Measurements from ENCODE around the gene PPP1R13B. TPM values are rescaled to one million over a fixed set of nuclear protein-coding genes. Genes with fewer than 3 reads are reported as not detected.

The PPP1R13B gene
- total RNA-seq, 4 donors from 2014 or later = 10.7 to 48.3 (median 23.3) TPM

- 84 to 85% methylated on average over 7 to 10 of the region's 10 CpGs for WGBS, 2 donors
- DNase-seq (ENCODE audit: low spot score in 2 of 2) = no peak
- Histone ChIP-seq H3K4me1 (peaks cover 0 to 40% (median 10%) of the 10 kb centered on the region in 4 donors), H3K27me3 (no peaks in the 10 kb centered on the region), H3K36me3 (no peaks in the 10 kb centered on the region), H3K4me3 (no peak overlapping the region), H3K27ac (no peak overlapping the region), H3K9me3 (no peaks in the 10 kb centered on the region)
- TF ChIP-seq CTCF (IDR thresholded peaks at IDR 0.05) (no peak), EP300 (IDR thresholded peaks at IDR 0.05) (no peak), POLR2A (IDR thresholded peaks at IDR 0.05) (no peak)
Observed at GRCh38 chr14:103887557-103888115, 40.3 kb upstream of the PPP1R13B start.

GRCh38 chr14:103887170-103887501 is 39.8 kb upstream of the PPP1R13B start:
- Histone ChIP-seq H3K27me3 (no peaks in the 10 kb centered on the region), H3K36me3 (no peaks in the 10 kb centered on the region), H3K9me3 (no peaks in the 10 kb centered on the region), H3K4me3 (no peak overlapping the region), H3K4me1 (peaks cover 0 to 45% (median 15%) of the 10 kb centered on the region in 4 donors), H3K27ac (no peak overlapping the region)
- DNase-seq (ENCODE audit: low spot score in 2 of 2) = no peak
- 86% methylated on average over 5 to 6 of the region's 6 CpGs for WGBS, 2 donors
- no peak for TF ChIP-seq CTCF (IDR thresholded peaks at IDR 0.05)
- no peak for TF ChIP-seq EP300 (IDR thresholded peaks at IDR 0.05)
- no peak for TF ChIP-seq POLR2A (IDR thresholded peaks at IDR 0.05)

GRCh38 chr14:103886304-103887169 is 39.2 kb upstream of the PPP1R13B start:
- WGBS, 2 donors = 53 to 54% methylated on average over 27 of the region's 27 CpGs
- TF ChIP-seq EP300 (IDR thresholded peaks at IDR 0.05) = no peak
- peak in 3 of 5 experiments; percentile 11 to 25 (median 18) for TF ChIP-seq CTCF (IDR thresholded peaks at IDR 0.05)
- no peak for TF ChIP-seq POLR2A (IDR thresholded peaks at IDR 0.05)
- no peak overlapping the region for H3K27ac ChIP-seq
- DNase-seq (ENCODE audit: low spot score in 2 of 2) = no peak
- no peaks in the 10 kb centered on the region for H3K9me3 ChIP-seq
- no peak overlapping the region for H3K4me3 ChIP-seq
- no peaks in the 10 kb centered on the region for H3K36me3 ChIP-seq
- H3K4me1 ChIP-seq = peaks cover 0 to 50% (median 21%) of the 10 kb centered on the region in 4 donors
- no peaks in the 10 kb centered on the region for H3K27me3 ChIP-seq

DNA sequence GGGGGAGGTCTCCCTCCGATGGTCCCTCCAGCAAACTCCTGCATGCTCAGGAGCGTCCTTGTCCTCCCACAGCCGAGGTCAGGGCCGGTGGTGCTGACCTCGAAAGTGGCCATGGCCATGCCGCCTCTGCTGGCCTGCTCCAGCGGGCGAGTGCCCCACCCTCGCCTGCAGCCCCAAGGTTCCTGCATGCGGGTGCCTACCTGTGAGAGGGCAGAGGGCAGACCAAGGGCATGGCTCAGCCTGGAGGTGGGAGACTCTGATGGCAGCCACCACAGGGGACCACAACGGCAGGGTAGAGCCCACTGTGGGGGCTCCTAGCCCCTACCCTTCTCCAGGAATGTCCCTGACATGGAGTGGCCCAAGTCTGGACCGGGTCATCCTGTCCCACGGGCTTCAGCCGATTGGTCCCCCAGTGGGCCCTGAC is 38.1 kb upstream of the PPP1R13B start:
- H3K36me3 ChIP-seq = no peaks in the 10 kb centered on the region
- no peak for TF ChIP-seq CTCF (IDR thresholded peaks at IDR 0.05)
- TF ChIP-seq EP300 (IDR thresholded peaks at IDR 0.05) = no peak
- no peak for TF ChIP-seq POLR2A (IDR thresholded peaks at IDR 0.05)
- no peak overlapping the region for H3K4me3 ChIP-seq
- 75 to 78% methylated on average over 8 to 10 of the region's 14 CpGs for WGBS, 2 donors
- no peak overlapping the region for H3K27ac ChIP-seq
- no peaks in the 10 kb centered on the region for H3K27me3 ChIP-seq
- DNase-seq (ENCODE audit: low spot score in 2 of 2) = no peak
- peaks cover 0 to 50% (median 31%) of the 10 kb centered on the region in 4 donors for H3K4me1 ChIP-seq
- H3K9me3 ChIP-seq = no peaks in the 10 kb centered on the region

- no peak for TF ChIP-seq CTCF (IDR thresholded peaks at IDR 0.05)
- no peak for TF ChIP-seq EP300 (IDR thresholded peaks at IDR 0.05)
- TF ChIP-seq POLR2A (IDR thresholded peaks at IDR 0.05) = no peak
Observed at GRCh38 chr14:103884854-103885253, 37.5 kb upstream of the PPP1R13B start.

More at GRCh38 chr14:103884854-103885253, 37.5 kb upstream of the PPP1R13B start:
- Histone ChIP-seq H3K9me3 (no peaks in the 10 kb centered on the region), H3K4me1 (peaks cover 0 to 50% (median 35%) of the 10 kb centered on the region in 4 donors), H3K27ac (no peak overlapping the region), H3K36me3 (no peaks in the 10 kb centered on the region), H3K4me3 (no peak overlapping the region), H3K27me3 (no peaks in the 10 kb centered on the region)
- no peak for DNase-seq (ENCODE audit: low spot score in 2 of 2)
- 89 to 90% methylated on average over 9 of the region's 9 CpGs for WGBS, 2 donors
